Medulla oblongata (tissue), 1 donor: ENCODE data around the gene EPHA1.
"Not testable (repeated sequence)": the region's sequence is repeated elsewhere in the genome, so short reads cannot be mapped to it uniquely, and the experiment has no call there.

Source experiments
- DNase-seq: peaks from one replicate; pipeline ENCODE4 v3.0.0-alpha.2; 2015; ENCODE audit errors: extremely low spot score

The EPHA1 gene

DNA sequence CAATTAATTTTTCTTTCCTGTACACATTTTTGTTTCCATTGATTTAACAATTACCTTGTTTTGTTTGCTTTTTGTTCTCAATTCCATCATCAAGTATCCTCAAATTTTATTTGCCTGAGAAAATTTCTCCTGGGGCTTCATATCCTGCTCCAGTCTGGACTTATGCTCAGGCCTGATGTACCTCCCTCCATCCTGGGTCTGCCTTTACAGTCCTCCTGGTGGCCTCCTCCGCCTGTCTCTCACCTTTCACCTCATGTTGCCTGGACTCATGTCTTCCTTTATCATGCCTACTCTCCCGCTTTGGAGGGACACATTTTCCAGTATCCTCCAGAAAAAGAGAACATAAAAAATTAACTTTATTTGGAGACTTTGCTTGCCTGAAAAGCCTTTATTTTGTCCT is 22.5 kb upstream of the EPHA1 start:
- DNase-seq: no peak

DNA sequence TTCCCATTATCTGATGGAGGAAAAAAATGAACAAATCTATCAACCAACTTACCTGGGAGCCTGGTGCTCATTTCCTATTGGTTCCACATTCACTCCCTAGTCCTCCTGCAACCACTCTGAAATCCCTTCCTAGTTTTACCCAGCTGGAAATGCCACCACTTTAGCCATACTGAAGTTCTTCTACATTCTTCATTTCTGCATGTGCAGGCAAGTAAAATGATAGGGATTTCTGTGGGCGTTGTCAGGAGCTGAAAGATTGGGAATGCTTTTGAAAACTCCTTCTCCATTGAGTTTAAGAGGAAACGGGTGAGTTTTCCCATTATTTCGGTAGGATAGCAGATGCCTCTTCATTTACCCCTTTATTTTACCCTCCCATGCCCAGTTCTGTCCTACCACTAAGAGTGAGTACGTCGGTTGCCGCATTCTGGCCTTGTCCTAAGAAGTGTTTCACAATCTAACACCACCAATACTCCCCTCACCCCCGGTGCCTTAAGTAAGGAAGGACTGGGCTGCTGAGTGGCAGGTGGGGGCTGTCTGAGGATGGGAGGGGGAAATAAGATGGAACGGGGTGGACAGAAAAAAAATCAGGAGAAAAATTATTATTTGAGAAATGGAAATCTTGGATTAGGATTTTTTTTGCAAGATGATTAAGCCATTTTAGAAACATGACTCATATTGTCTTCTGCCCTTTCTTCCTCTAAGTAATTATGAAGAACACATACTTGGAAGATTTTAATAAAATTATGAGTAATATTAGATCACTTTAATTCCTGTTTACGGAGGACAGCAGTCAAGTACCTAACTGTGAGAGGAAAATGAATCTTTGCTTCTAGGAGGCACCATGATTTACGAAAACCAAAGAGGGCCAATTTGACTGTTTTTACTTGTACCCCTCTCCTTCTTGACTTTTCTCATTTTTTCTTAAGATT is 21.4 kb upstream of the EPHA1 start:
- no peak for DNase-seq

- no peak for DNase-seq
Observed at GRCh38 chr7:143426479-143427142, 18.0 kb upstream of the EPHA1 start.

- not testable (repeated sequence) for DNase-seq
Observed at GRCh38 chr7:143424476-143424875, 15.8 kb upstream of the EPHA1 start.

DNA sequence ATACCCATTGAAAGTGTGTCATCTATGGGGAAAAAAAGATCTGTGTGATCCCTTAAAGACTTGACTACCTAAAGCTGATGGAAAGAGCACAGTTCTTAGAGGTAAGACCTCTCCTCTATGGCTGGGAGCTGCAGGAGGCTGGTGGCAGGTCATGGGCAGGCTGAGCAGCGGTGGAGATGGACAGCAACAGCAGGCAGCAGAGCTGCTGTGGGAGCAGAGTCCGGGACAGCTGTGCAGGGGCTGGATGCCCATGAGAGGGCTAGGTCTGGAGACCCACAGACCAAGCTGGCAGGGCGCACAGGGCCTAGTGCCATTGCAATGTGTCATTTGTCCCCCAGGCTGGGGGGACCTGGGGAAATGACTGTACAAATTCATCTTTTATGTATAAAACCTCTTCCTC is 13.4 kb upstream of the EPHA1 start:
- DNase-seq: no peak

- DNase-seq: not testable (repeated sequence)
Observed at GRCh38 chr7:143420624-143421023, 12.0 kb upstream of the EPHA1 start.

DNA sequence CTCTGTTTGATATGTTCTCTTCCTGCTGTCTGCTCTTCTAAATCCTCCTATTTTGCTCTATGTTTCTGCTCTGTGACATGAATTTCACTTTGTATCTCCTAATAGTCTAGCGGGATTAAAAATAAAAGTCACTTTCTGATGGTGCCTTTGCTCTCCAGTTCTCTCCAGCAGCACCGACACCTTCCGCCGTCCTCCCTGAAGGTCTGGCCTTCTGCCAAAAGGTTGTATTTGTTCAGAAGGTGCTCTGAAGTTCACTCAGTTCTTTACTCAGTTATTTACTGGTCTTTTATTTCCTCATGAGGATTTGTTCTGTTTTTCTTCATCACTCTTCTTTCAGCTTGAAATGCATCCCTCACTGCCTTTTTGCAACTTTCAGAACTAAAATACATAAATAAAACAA is 11.2 kb upstream of the EPHA1 start:
- no peak for DNase-seq

DNA sequence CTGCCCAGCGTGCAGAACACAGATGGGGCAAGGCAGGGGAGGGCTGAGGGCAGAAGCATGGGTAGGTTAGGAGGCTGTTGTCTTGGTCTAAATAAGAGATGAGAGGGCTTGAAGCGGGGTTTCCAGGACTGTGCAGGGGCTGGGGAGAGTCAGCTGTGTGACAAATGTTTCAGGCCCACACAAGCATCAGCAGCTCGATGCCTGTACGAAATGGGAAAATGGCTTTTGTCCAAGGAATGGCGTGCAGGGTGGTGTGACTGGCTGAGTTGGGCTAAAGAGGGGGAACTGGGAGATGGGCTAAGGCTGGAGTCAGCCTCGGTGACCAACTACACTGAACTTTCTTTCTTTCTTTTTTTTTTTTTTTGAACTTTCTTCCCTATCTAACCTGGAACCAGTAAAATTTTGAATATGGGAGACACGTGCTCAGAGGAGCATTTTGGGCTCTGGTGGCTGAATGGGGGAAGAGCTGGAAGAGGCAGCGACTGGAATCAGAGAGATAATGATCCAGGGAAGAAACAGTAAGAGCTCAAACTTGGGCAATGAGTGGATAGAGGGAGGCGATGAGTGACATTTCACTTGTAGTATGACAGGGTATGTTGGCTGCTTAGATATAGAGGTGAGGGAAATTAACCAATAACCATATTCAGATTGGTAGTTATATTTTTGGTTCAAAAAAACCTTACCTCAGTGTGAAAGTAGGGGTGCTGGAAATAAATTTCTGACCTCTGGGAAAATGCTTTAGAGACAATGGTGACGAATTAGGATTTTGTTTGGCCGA is 10.2 kb upstream of the EPHA1 start:
- DNase-seq: no peak

GRCh38 chr7:143417734-143418383 is 9.2 kb upstream of the EPHA1 start:
- DNase-seq: no peak

DNA sequence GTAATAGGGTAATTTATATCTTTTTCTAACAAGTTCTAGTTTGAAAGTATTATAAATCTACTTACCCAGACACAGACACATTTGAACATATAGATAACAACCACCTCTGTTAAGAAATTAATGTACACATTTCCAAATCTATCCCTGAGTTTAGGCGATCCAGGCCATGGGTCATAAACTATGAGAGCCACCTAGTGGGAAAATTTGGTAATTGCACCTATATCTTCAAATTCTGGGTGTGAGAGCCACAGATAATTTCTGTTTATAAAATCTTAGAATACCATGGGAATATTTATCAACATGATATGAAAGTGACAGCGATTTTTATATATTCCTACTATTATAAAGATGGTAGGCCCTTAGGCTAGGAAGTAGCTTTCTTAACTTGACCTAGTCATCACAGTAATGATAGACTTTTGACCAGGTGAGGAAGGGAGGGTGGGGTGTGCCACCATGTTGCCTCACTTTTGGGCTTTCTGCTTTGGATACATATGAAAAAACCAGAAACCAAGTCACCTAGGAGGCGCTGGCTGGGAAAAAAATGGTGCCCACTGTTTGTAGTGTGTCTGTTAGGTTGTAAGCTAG is 8.0 kb upstream of the EPHA1 start:
- DNase-seq: peak; percentile 73

DNA sequence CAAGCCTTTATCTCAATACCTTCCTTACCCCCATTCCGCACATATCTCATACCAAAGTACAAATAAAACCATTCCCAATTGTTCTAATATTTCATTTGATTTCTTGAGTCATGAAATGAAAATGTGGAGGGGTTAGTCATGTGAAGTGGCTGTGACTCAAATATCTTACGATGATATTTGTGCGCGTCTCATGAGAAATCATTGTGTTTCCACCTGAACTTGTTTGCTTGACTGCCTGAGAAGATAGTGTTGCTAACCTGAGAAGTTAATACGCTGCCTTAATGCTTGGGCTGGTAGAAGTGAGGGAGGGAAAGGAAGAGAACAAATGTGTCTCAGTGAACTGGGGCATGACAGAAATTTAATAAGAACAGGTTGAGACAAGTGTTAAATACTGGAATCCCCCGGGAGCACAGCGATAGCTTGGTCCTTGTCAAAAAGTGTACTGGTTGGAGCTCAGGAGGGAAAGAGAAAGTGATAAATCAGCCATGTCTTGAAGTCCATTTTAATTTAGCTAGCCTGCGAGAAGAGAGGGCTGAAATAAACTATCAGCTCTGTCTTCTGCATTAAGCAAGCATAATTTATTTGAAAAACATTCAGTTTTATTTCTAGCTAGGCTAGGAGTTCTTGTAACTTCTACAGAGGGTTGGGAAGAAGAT is 7.2 kb upstream of the EPHA1 start:
- DNase-seq: no peak

GRCh38 chr7:143415209-143415608 is 6.6 kb upstream of the EPHA1 start:
- DNase-seq: not testable (repeated sequence)

DNA sequence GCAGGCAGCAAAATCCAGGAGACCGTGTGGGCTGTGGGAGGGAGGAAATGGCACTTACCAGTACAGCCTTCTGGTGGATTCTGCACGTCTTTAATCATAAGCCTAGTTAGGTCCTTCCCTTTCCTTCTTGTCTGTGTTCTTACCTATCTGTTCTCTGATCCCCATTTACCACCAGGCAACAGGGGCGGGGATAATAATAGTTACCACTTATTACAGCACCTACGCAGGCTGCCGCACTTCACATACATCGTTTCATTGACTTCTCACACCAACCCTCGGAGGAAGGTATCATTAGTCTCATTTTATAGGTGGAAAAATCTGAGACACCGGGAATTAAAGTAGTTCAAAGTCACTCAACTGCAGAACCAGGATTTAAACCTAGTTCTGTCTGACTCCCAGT is 4.5 kb upstream of the EPHA1 start:
- DNase-seq: no peak

GRCh38 chr7:143411976-143412708 is 3.5 kb upstream of the EPHA1 start:
- no peak for DNase-seq

DNA sequence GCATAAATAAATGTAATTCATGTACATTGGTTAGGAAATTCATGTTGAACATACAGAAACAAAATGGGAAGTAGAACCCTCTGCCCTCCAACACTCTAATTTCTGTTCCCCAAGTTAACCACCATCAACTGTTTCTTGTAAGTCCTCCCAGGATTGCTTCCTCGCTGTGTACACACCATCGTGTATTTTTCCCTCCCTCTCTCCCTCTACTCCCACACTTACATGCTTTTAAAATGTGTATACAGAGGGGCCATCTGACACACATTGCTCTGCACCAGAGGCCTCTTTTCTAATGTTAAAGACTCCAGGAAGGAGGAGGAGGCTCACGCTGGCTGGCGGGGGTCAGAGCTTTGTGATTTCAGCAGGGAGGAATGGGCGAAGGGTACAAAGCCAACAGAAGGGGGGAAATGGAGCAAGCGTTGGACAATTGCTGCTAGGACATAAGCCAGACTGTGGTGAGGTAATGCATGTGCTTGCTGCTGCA is 1.9 kb upstream of the EPHA1 start:
- DNase-seq: peak; percentile 24

DNA sequence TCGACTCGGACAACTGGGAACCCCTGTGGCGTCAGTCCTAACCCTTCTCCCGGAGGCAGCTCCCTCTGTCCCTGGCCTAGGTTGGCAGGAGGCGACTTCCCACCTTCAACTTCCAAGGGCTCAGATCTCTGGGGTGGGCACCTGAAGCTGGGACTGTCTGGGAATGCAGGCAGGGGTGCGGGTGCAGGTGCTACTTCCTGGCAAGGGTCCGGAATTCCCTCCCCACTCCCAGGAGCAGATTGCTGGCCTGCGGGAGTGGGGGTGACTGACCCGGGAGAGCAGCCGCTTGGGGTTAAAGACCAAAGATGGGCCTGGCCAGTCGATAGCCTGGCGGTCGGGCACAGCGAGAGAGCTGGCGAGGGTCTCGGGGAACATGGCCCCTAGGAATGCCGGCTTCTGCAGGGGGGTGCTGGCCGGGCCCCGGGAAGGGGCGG is 387 bp downstream of the EPHA1 start:
- no peak for DNase-seq

DNA sequence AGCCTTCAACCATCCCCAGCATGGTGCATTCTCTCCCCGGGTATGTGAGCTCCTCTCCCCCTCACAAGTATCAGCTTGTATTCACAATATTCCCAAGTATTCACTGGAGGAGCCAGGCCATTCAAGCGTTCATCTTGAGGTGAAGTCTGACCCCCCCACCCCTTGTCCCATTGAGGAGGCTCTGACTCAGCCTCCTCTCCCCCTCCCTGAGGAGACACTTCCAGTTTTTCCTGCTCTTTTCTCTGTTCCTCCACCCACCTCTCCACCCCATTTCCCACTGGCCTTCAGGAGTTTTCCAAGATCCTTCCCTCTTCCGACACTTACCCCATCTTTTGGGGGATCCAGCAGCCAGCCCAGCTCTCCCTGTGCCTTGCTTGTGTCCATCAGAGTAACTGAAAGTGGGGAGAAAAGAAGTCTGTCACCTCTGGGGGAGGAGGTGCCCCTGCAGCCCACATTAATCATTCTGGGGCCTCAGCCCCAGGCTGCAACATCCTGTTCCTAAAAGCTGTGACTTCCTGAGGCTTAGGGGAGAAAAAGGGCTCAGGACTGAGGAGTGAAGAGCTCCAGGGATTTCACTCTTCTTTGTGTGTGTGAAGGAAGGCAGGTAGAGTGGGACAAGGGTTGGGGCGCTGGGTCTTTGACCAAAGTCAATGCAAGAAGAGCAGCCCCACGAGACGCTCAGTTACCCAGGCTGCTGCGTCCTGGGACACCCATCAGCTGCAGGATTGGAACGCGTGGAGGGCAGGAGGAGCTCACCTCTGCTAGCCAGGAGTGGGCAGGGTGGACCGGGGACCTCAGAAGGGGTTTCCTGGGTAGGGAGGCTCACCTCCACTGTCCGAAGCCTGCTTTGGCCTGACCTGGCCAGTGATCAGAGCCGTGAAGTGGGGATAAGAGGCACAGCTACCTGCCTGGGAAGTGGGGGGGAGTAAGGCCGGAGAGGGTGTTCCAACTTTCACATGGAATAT is 1.1 kb downstream of the EPHA1 start:
- no peak for DNase-seq

DNA sequence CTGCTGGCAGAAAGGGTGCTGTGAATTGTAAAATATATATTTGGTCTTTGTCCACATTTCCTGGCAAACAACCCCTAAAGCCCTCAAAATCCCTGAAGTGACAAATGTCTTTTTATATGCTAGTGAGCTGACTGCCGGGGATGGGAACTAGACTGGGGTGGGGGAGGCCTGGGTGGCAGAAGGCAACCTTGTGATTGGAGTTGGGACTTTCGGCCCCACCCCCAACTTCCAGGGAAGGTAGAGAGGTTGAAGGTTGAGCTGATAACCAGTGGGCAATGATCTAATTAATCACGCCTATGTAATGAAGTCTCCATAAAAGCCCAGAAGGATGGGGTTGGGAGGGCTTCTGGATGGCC is 2.7 kb downstream of the EPHA1 start:
- DNase-seq: no peak
